Measurements from ENCODE around the gene DYSF. TPM values are rescaled to one million over a fixed set of nuclear protein-coding genes. Genes with fewer than 3 reads are reported as not detected.

The DYSF gene
- total RNA-seq, 1 experiment from 2014 or later: not detected

DNA sequence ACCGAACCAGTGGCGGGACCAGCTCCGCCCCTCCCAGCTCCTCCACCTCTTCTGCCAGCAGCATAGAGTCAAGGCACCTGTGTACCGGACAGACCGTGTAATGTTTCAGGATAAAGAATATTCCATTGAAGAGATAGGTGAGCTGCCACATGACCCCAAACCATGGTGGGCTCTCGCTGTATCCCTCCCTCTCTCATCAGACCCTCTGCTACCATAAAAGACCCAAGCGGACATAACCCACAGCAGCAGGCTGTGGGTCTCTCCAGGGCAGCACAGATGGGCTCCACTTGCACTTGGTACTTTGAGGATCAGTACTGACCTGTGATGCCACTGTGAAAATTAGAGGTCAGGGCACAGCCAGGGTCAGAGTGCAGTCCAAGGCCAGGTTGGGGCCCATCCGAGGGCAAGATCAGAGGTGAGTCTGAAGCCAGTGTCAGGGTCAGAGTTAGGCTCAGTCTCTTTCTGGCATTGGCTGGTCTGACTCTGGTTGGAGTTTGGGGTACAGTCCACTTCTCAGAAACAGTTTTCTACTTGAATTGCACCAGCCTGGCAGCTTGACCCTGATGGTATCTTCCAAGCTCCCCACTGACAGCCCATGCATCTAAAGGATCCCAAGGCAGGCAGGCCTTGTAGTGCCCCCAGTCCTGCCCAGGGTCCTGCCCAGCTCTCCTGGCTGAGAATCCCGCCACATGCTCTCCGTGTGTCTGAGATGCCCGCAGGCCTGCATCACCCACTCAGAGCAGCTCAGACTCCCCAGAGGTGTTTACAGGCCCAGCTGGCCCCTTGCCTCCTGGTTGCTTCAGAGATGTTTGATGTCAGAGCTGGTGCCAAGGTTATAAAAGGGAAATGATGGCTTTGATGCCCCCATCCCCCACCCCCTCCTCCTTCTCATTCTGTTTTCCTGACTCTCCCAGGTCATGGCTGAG is 212.1 kb downstream of the DYSF start:
- in situ Hi-C loops (cut with HindIII; ENCODE audit: low pct_unique_long_range_greater_than_20kb, low sequenced_read_pairs): no loop called here
- no peak for DNase-seq (ENCODE audit: low read depth)

- in situ Hi-C loops (cut with HindIII; ENCODE audit: low pct_unique_long_range_greater_than_20kb, low sequenced_read_pairs): no loop called here
- no peak for DNase-seq (ENCODE audit: low read depth)
These were observed 212.7 kb downstream of the DYSF start for GRCh38 chr2:71666094-71666474.

GRCh38 chr2:71667256-71668182 is 214.2 kb downstream of the DYSF start:
- in situ Hi-C loops (cut with HindIII; ENCODE audit: low pct_unique_long_range_greater_than_20kb, low sequenced_read_pairs): no loop called here
- no peak for DNase-seq (ENCODE audit: low read depth)

DNA sequence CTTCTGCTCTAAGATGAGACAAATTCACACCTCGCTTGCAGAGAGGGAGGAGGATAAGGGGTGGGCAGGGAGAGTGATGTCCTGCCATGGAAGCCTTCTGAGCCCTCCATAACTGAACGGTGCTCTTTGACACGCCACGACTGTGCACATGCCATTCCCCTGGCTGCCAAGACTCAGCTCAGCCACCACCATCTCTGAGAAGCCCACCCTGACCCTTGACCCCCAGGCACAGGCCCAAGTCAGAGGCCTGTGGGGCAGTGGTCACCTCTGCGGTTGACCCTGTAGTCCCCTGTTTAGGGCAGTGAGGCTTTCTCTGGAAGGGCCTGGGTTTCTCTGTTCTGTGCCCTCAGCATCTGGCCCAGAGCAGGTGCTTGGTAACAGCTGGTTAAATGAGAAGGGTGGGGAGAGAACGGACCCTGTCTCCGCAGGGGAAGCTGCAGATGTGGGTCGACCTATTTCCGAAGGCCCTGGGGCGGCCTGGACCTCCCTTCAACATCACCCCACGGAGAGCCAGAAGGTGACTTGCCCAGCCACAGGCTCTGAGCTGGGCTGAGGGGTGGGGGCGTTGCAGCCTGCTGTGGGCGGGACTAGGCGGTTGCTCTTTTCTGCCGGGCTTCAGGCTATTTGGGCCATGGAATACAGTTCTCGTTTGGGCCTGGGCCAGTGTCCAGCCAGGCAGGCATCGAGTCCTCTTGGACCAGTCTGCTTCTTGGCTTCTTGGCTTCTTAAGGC is 215.1 kb downstream of the DYSF start:
- in situ Hi-C loops (cut with HindIII; ENCODE audit: low pct_unique_long_range_greater_than_20kb, low sequenced_read_pairs): no loop called here
- DNase-seq (ENCODE audit: low read depth): no peak

- no peak for DNase-seq (ENCODE audit: low read depth)
- in situ Hi-C loops (cut with HindIII; ENCODE audit: low pct_unique_long_range_greater_than_20kb, low sequenced_read_pairs): no loop called here
These were observed 215.7 kb downstream of the DYSF start for GRCh38 chr2:71669058-71669456.

GRCh38 chr2:71669628-71670429 is 216.5 kb downstream of the DYSF start:
- DNase-seq (ENCODE audit: low read depth): no peak
- in situ Hi-C loops (cut with HindIII; ENCODE audit: low pct_unique_long_range_greater_than_20kb, low sequenced_read_pairs): no loop called here

DNA sequence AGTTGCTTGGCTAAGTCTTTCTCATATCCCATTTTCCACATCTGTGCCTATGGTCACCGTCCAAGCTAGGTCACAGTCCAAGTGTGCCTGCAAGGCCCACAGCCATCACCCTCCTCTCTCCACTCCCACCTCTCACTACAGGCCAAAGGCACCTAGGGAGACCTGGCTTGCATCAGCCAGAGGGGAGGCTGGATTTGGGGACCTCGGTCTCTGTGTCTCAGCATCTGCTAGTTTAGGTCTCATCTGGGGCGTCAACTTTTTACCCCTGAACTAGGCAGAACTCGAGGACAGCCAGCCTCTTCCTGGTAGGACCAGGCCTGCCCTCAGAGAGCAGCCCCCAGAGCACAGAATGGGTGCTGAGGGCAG is 217.1 kb downstream of the DYSF start:
- DNase-seq (ENCODE audit: low read depth): no peak
- in situ Hi-C loops (cut with HindIII; ENCODE audit: low pct_unique_long_range_greater_than_20kb, low sequenced_read_pairs): no loop called here

GRCh38 chr2:71671203-71671854 is 218.0 kb downstream of the DYSF start:
- no peak for DNase-seq (ENCODE audit: low read depth)
- in situ Hi-C loops (cut with HindIII; ENCODE audit: low pct_unique_long_range_greater_than_20kb, low sequenced_read_pairs): no loop called here

- in situ Hi-C loops (cut with HindIII; ENCODE audit: low pct_unique_long_range_greater_than_20kb, low sequenced_read_pairs): no loop called here
- no peak for DNase-seq (ENCODE audit: low read depth)
These were observed 218.8 kb downstream of the DYSF start for GRCh38 chr2:71671895-71672825.

- DNase-seq (ENCODE audit: low read depth): no peak
- in situ Hi-C loops (cut with HindIII; ENCODE audit: low pct_unique_long_range_greater_than_20kb, low sequenced_read_pairs): no loop called here
These were observed 219.8 kb downstream of the DYSF start for GRCh38 chr2:71672826-71673795.

DNA sequence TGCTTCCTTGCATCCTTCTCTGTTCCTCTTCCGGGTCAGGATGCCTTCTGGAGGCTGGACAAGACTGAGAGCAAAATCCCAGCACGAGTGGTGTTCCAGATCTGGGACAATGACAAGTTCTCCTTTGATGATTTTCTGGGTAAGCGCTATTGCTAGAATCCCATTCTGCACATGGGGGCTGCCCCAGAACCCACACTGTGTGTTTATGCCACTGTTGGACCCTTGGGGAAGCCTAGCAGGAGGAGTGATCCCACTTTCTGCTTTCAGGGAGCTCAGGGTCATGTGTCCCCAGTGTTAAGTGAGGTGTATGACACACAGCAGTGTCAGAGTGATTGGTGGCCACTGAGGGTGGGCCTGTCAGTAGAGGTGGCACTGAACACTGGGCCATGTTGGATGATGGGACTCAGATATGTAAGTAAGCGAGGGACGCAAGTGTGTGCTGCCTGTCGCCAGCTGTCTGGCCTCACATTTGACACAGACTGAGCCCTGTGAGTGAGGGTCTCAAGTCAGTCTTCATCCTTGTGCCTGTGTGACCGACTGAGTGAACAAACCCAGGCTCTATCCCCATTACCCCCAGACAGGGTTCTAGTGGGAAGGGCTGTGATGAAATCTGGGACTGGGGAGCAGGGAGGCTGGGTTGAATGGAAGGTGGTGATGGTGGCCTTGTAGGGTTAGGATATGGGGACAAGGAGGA is 220.9 kb downstream of the DYSF start:
- in situ Hi-C loops (cut with HindIII; ENCODE audit: low pct_unique_long_range_greater_than_20kb, low sequenced_read_pairs): no loop called here

DNA sequence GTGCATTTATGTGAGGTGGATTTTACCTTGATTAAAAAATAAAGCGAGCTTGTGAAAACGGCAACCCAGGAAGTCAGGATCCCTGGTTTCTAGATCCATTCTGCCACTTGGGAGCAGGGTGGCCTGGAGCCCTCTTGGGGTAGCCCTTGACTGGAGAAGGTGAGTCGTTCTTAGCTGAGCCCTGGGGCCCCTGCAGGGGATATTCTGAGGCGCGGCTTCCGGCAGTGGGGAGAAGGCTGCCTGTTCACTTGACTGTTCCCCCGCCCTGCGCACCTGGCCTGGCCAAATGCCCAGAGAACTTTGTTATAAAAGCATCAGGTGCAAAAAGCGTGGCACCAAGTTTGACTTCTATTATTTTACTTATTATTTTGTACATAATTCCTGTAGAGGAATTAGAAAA is 221.9 kb downstream of the DYSF start:
- in situ Hi-C loops (cut with HindIII; ENCODE audit: low pct_unique_long_range_greater_than_20kb, low sequenced_read_pairs): no loop called here
- DNase-seq (ENCODE audit: low read depth): no peak

More for the DNA sequence above, 220.9 kb downstream of the DYSF start:
- DNase-seq (ENCODE audit: low read depth): no peak

GRCh38 chr2:71678874-71679273 is 225.5 kb downstream of the DYSF start:
- in situ Hi-C loops (cut with HindIII; ENCODE audit: low pct_unique_long_range_greater_than_20kb, low sequenced_read_pairs): no loop called here
- DNase-seq (ENCODE audit: low read depth): no peak

DNA sequence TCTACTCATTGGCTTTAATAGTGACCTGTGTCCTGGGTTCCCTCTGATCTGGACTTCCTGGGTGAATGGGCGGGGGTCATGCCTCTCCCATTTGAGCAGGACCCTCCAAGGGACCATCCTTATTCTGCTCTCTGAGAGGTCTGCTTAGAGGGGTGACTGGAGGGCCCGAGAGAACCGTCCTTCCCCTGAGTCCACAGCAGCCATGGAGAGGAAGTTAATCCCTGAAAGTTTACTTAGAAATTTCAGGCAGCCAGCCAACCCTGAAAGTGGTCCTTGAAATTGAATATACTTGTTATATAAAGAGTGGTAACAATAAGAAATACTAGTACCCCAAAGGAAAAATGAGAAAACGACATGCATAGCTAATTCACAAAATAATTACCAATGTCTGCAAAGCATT is 226.1 kb downstream of the DYSF start:
- no peak for DNase-seq (ENCODE audit: low read depth)
- in situ Hi-C loops (cut with HindIII; ENCODE audit: low pct_unique_long_range_greater_than_20kb, low sequenced_read_pairs): no loop called here

GRCh38 chr2:71680925-71681324 is 227.6 kb downstream of the DYSF start:
- no peak for DNase-seq (ENCODE audit: low read depth)
- in situ Hi-C loops (cut with HindIII; ENCODE audit: low pct_unique_long_range_greater_than_20kb, low sequenced_read_pairs): no loop called here
